Measurements from ENCODE around the gene TNFRSF1A.

The TNFRSF1A gene

GRCh38 chr12:6316921-6317692, 24.8 kb downstream of the TNFRSF1A start:
- no peaks in the 10 kb centered on the region for H3K36me3 Mint-ChIP-seq (ENCODE audit: insufficient read depth)
- DNase-seq (ENCODE audit: low spot score in 2 of 2): no peak
- no peak for ATAC-seq (replicated peaks; ENCODE audit: extremely low read depth, poor library complexity, severe bottlenecking)
- peak overlapping the region; percentile 55 for H3K27ac Mint-ChIP-seq (ENCODE audit: low read depth)
- H3K4me1 Mint-ChIP-seq: peaks cover 26% of the 10 kb centered on the region
- peaks cover 9% of the 10 kb centered on the region for H3K27me3 Mint-ChIP-seq
- no peak overlapping the region for H3K4me3 Mint-ChIP-seq
- no peaks in the 10 kb centered on the region for H3K9me3 Mint-ChIP-seq

- Mint-ChIP-seq H3K4me1 (peaks cover 23% of the 10 kb centered on the region), H3K27ac (ENCODE audit: low read depth) (no peak overlapping the region), H3K27me3 (peaks cover 11% of the 10 kb centered on the region), H3K4me3 (no peak overlapping the region), H3K36me3 (ENCODE audit: insufficient read depth) (peaks cover 2% of the 10 kb centered on the region), H3K9me3 (no peaks in the 10 kb centered on the region)
- ATAC-seq (replicated peaks; ENCODE audit: extremely low read depth, poor library complexity, severe bottlenecking) (no peak), DNase-seq (ENCODE audit: low spot score in 2 of 2) (no peak)
These were observed 25.9 kb downstream of the TNFRSF1A start for GRCh38 chr12:6315704-6316597.

GRCh38 chr12:6315184-6315583, 26.7 kb downstream of the TNFRSF1A start:
- Mint-ChIP-seq H3K27me3 (peaks cover 11% of the 10 kb centered on the region), H3K4me3 (no peak overlapping the region), H3K27ac (ENCODE audit: low read depth) (no peak overlapping the region), H3K4me1 (peaks cover 23% of the 10 kb centered on the region), H3K36me3 (ENCODE audit: insufficient read depth) (peaks cover 2% of the 10 kb centered on the region), H3K9me3 (no peaks in the 10 kb centered on the region)
- DNase-seq (ENCODE audit: low spot score in 2 of 2): no peak
- ATAC-seq (replicated peaks; ENCODE audit: extremely low read depth, poor library complexity, severe bottlenecking): no peak

- Mint-ChIP-seq H3K27ac (ENCODE audit: low read depth) (no peak overlapping the region), H3K4me1 (peaks cover 20% of the 10 kb centered on the region), H3K9me3 (no peaks in the 10 kb centered on the region), H3K36me3 (ENCODE audit: insufficient read depth) (peaks cover 2% of the 10 kb centered on the region), H3K27me3 (peaks cover 11% of the 10 kb centered on the region), H3K4me3 (no peak overlapping the region)
- DNase-seq (ENCODE audit: low spot score in 2 of 2): no peak
- no peak for ATAC-seq (replicated peaks; ENCODE audit: extremely low read depth, poor library complexity, severe bottlenecking)
These were observed 27.1 kb downstream of the TNFRSF1A start for GRCh38 chr12:6314776-6315175.

GRCh38 chr12:6313326-6313940, 28.4 kb downstream of the TNFRSF1A start:
- Mint-ChIP-seq H3K4me1 (peaks cover 10% of the 10 kb centered on the region), H3K36me3 (ENCODE audit: insufficient read depth) (peaks cover 3% of the 10 kb centered on the region), H3K4me3 (no peak overlapping the region), H3K27me3 (peaks cover 20% of the 10 kb centered on the region), H3K9me3 (no peaks in the 10 kb centered on the region), H3K27ac (ENCODE audit: low read depth) (no peak overlapping the region)
- ATAC-seq (replicated peaks; ENCODE audit: extremely low read depth, poor library complexity, severe bottlenecking): no peak
- DNase-seq (ENCODE audit: low spot score in 2 of 2): no peak

- DNase-seq (ENCODE audit: low spot score in 2 of 2): no peak
- Mint-ChIP-seq H3K27ac (ENCODE audit: low read depth) (peak overlapping the region; percentile 78), H3K27me3 (peaks cover 21% of the 10 kb centered on the region), H3K36me3 (ENCODE audit: insufficient read depth) (peaks cover 3% of the 10 kb centered on the region), H3K4me3 (no peak overlapping the region), H3K4me1 (peaks cover 2% of the 10 kb centered on the region), H3K9me3 (no peaks in the 10 kb centered on the region)
- ATAC-seq (replicated peaks; ENCODE audit: extremely low read depth, poor library complexity, severe bottlenecking): no peak
These were observed 29.1 kb downstream of the TNFRSF1A start for GRCh38 chr12:6312529-6313325.

GRCh38 chr12:6311822-6312528, 29.9 kb downstream of the TNFRSF1A start:
- Mint-ChIP-seq H3K27me3 (peaks cover 21% of the 10 kb centered on the region), H3K4me1 (no peaks in the 10 kb centered on the region), H3K9me3 (no peaks in the 10 kb centered on the region), H3K36me3 (ENCODE audit: insufficient read depth) (peaks cover 3% of the 10 kb centered on the region), H3K4me3 (no peak overlapping the region), H3K27ac (ENCODE audit: low read depth) (no peak overlapping the region)
- ATAC-seq (replicated peaks; ENCODE audit: extremely low read depth, poor library complexity, severe bottlenecking) (no peak), DNase-seq (ENCODE audit: low spot score in 2 of 2) (no peak)

GRCh38 chr12:6310771-6311610, 30.9 kb downstream of the TNFRSF1A start:
- peaks cover 21% of the 10 kb centered on the region for H3K27me3 Mint-ChIP-seq
- DNase-seq (ENCODE audit: low spot score in 2 of 2) (no peak), ATAC-seq (replicated peaks; ENCODE audit: extremely low read depth, poor library complexity, severe bottlenecking) (no peak)
- H3K4me3 Mint-ChIP-seq: no peak overlapping the region
- H3K4me1 Mint-ChIP-seq: no peaks in the 10 kb centered on the region
- no peak overlapping the region for H3K27ac Mint-ChIP-seq (ENCODE audit: low read depth)
- H3K9me3 Mint-ChIP-seq: no peaks in the 10 kb centered on the region
- H3K36me3 Mint-ChIP-seq (ENCODE audit: insufficient read depth): peaks cover 3% of the 10 kb centered on the region

- DNase-seq (ENCODE audit: low spot score in 2 of 2) (no peak), ATAC-seq (replicated peaks; ENCODE audit: extremely low read depth, poor library complexity, severe bottlenecking) (no peak)
- H3K4me3 Mint-ChIP-seq: no peak overlapping the region
- H3K27ac Mint-ChIP-seq (ENCODE audit: low read depth): no peak overlapping the region
- peaks cover 30% of the 10 kb centered on the region for H3K27me3 Mint-ChIP-seq
- H3K36me3 Mint-ChIP-seq (ENCODE audit: insufficient read depth): peaks cover 3% of the 10 kb centered on the region
- H3K4me1 Mint-ChIP-seq: no peaks in the 10 kb centered on the region
- H3K9me3 Mint-ChIP-seq: no peaks in the 10 kb centered on the region
These were observed 34.3 kb downstream of the TNFRSF1A start for GRCh38 chr12:6307529-6307928.

GRCh38 chr12:6306599-6307220, 35.2 kb downstream of the TNFRSF1A start:
- DNase-seq (ENCODE audit: low spot score in 2 of 2): no peak
- Mint-ChIP-seq H3K36me3 (ENCODE audit: insufficient read depth) (peaks cover 2% of the 10 kb centered on the region), H3K27ac (ENCODE audit: low read depth) (no peak overlapping the region), H3K4me1 (no peaks in the 10 kb centered on the region), H3K27me3 (peaks cover 24% of the 10 kb centered on the region), H3K9me3 (no peaks in the 10 kb centered on the region), H3K4me3 (no peak overlapping the region)
- ATAC-seq (replicated peaks; ENCODE audit: extremely low read depth, poor library complexity, severe bottlenecking): no peak

- H3K9me3 Mint-ChIP-seq: no peaks in the 10 kb centered on the region
- ATAC-seq (replicated peaks; ENCODE audit: extremely low read depth, poor library complexity, severe bottlenecking) (no peak), DNase-seq (ENCODE audit: low spot score in 2 of 2) (no peak)
- peaks cover 24% of the 10 kb centered on the region for H3K27me3 Mint-ChIP-seq
- H3K27ac Mint-ChIP-seq (ENCODE audit: low read depth): no peak overlapping the region
- H3K4me3 Mint-ChIP-seq: no peak overlapping the region
- peaks cover 2% of the 10 kb centered on the region for H3K36me3 Mint-ChIP-seq (ENCODE audit: insufficient read depth)
- H3K4me1 Mint-ChIP-seq: no peaks in the 10 kb centered on the region
These were observed 35.7 kb downstream of the TNFRSF1A start for GRCh38 chr12:6306151-6306550.

All from central memory CD8-positive, alpha-beta T cell (primary cell).